GM18507 (cell line): ENCODE results near the gene ZNF462.

ENCODE experiments used
- DNase-seq: peaks from one replicate; pipeline ENCODE4 v3.0.0; 2011; ENCODE audit warnings: low read depth; ENCODE audit not compliant: insufficient read length; ENCODE audit errors: extremely low spot score
- FAIRE-seq: peaks from 2 replicates; lab custom pipeline; 2011; peaks lifted over from hg19 to GRCh38; lab: Jason Lieb, UNC

Gene ZNF462

DNA sequence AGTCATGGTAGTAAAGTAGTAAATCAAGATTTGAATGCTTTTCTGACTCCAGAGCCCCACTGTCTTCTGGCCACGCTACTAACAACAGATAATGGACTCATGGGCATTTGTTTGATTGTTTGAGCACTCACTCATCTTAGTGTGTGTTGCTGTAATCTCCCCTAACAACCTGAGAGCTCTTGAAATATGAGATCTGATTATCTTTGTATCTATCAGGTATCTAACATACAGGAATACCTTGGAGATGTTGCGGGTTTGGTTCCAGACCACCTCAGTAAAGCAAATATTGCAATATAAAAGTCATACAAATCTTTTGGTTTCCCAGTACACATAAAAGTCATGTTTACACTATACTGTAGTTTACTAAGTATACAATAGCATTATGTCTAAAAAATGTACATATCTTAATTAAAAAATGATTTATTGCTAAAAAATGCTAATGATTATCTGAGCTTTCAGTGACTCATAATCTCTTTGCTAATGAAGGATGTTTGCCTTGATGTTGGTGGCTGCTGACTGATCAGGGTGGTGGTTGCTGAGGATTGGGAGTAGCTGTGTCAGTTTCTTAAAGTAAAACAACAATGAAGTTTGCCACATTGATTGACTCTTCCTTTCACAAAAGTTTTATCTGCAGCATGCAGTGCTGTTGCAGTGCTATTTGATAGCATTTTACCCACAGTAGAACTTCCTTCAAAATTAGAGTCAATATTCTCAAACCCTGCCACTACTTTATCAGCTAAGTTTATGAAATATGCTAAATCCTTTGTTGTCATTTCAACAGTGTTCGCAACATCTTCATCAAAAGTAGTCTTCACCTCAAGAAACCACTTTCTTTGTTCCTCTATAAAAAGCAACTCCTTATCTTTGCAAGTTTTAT lies 92.2 kb downstream of the ZNF462 start:
- DNase-seq (no peak), FAIRE-seq (no peak)

DNA sequence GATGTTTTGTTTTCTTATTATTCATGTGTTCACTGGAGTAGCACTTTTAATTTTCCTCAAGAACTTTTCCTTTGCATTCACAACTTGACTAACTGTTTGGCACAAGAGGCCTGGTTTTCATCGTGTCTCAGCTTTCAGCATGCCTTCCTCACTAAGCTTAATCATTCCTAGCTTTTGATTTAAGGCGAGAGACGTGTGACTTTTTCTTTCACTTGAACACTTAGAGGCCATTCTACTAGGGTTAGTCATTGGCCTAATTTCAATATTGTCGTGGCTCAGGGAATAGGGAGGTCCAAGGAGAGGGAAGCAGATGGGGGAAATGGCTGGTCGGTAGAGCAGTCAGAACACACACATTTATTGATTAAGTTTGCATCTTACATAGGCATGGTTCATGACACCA lies 94.0 kb downstream of the ZNF462 start:
- DNase-seq, result no peak
- no peak for FAIRE-seq

DNA sequence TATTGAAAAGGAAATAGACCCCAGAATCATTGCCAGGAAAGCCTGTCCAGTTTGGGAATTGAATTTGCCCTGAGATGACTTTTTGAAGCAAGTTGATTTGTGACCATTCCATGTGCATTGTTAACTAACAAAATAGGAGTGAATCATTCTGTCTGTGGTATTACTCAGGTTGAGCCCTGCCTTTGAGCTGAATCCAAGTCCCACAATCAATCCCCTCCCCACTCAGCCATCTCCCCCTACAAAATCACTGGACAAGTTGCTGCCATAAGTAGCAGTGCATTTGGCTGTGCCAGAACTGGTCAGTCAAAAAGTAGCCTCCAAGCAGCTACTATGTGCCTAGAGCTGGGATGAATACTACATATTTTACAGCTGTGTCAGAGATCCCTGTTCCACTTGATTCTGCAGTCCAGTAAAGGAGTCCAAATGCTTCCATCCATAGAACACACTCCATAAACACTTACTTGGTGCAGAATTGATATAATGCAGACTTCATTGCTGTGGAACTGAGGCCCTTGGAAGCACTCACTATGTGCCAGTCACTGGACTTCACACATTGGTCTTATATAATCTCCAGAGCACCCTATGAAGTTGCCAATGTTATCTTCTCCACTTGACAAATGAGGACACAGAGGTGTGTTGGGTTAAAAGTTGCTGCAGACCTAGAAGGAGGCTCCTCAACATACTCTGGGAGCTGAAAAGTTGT lies 96.1 kb downstream of the ZNF462 start:
- FAIRE-seq, result no peak
- no peak for DNase-seq

DNA sequence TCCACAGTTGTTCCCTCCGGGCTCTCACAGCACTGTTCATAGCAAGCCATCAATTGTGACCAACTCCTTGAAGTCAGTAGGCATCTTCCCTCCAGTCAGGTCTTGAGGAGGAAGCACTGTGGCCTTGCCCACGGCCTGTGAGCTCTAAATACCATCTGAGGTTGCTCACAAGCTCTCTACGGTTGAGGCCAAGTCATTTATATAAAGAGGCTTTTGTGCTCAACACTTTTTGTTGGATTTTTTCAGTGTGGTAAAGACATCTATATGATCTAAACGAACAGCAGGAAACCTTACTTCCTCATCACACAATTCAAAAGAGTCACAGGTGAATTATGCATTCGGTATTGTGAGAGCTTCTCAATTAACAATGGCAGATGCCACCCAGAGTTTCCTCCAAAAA lies 97.3 kb downstream of the ZNF462 start:
- no peak for DNase-seq
- FAIRE-seq, result no peak

DNA sequence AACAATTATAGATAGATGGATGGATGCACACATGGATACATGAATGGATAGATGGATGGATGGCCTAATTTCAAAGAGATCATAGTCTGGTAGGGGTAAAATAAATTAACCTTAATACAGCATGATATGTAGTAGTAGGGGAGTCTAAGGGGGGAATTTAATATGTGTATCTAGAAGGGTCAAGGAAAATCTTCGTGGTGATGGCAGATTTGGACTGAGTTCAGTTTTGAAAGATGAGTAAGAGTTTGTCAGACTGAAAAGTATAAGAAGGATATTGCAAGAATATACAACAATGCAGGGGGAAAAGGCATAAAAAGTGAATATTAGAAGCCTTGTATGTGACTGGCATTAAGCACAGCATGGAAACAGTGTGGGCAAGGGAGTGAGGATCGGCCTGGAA lies 98.7 kb downstream of the ZNF462 start:
- FAIRE-seq, result no peak

DNA sequence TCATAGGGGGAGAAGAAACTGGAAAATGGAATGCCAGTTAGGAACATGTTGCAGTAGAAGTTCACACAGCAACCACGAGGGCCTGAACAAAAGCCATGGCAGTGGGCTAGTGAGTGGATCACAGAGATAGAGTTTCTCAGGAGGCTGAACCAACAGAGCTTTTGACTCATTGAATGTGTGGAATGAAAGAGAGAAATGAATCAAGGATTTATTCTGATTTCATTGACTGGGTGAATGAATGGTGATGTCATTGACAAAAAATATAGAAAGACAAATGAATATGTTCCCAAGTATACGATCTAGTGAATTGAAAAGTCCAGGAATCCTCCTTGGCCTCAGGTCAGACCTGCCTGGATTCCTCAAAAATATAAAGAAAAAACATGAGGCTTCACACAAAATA lies 99.2 kb downstream of the ZNF462 start:
- no peak for DNase-seq

More for the DNA sequence above, 98.7 kb downstream of the ZNF462 start:
- no peak for DNase-seq

DNA sequence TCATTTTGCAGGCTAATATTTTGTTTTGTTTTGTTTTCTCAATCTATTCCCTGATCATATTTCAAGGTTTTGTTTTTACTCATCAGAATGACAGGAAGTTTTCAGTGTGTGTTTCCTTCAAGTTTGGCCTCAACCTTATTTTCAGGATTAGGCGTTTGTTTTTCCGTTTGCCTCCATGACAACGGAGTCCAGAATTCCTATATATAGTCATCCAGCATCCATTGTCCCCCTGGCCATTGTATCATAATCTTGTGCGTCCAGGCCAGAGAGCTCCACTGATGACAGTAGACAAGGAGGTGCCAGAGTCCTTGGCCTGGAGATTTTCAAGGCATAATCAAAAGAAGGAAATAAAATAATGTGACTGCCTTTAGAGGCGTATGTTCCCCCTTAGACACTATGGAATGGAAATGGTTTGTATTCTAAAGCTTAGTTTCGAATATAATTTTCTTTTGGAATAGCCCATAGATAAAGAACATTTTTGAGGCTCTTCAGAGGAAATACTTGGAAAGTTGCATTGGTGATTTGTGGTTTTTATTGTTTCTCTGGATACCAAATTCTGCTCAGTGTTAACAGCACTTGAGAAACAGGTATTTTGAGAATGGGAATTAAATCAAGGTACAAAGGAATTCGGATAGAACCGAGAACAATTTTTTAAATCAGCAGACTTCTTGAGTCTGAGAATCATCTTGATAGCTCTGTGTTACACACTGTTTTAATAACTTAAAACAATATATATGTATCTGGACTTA lies 99.8 kb downstream of the ZNF462 start:
- DNase-seq, result no peak
- FAIRE-seq, result no peak

More for the DNA sequence above, 99.2 kb downstream of the ZNF462 start:
- FAIRE-seq, result no peak

DNA sequence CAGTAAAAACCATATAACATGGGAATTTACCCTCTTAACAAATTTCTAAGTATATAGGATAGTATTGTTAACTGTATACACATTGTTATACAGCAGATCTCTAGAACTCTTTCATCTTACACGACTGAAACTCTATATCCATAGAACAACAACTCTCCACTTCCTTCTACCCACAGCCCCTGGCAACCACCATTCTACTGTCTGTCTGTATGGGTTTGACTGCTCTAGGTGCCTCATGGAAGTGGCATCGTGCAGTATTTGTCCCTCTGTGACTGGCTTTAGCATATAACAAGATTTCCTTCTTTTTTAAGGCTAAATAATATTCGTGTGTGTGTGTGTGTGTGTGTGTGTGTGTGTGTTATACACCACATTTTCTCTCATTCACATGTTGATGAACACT lies 100.7 kb downstream of the ZNF462 start:
- no peak for FAIRE-seq
- DNase-seq, result no peak

DNA sequence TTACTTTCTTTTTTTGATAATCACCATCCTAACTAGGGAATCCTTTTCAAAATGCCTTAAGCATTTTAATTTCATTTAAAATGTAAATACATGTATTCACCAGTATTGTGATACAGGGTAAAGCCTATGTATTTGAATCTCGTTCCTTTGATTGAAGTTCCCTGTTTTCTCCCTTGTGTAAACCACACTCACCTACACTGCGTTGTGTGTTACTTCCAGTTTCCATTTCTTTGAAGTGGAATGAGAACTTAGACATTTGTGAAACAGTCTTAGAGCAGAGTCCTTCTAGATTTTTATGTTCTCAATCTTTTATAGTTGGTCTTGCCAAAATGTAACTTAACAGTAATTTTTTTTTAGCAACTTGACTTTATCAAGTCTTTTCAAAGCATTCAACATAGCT lies 101.4 kb downstream of the ZNF462 start:
- no peak for FAIRE-seq
- no peak for DNase-seq

DNA sequence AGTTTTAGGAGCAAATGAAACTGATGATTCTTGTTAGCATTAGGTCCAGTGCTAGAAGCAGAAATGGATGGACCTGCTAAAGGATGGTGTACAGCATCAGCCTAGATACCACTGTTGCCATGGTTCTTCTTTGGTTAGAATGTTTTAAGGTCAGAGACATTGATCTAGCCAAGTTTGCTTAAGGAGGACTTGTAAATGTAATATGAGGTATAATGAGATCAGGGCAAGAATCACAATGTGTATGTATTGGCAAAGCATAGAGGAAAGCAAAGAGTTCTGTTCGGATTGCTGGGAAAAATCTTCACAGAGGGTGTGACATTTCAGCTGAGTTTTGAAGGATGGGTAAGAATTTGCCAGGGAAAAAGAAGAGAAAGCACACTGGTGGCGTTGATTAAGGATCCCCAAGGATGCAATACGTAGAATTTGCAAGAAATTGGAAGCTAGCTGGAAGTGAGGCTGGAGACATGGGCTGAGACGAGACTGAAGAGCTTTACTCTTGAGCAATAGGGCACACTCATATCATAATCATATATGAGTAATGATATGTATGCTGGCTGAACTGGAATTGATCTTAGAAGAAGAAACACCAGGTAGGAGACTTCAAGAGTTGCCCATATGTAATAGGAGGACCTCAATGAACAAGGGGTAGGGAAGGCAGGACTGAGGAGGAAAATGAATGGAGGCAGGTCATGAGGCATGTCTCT lies 102.0 kb downstream of the ZNF462 start:
- DNase-seq, result no peak
- FAIRE-seq, result no peak

DNA sequence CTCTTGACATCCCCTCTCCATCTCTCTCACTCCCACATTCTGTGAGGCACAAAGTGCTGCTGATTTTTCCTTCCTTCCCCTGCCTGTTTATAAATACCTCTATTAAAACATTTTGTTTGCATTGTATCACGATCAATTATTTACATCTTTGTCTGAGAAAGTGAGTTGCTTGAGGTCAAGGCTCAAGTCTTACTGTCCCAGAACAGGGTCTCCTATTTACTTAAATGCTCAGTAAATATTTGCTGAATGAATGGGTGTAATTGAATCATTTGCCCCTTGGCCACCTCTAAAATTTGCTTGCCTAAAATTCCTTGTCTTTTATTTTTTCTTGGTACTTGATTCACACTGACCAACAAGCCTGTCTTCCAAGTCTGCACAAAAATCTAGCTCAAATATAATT lies 103.5 kb downstream of the ZNF462 start:
- FAIRE-seq, result no peak

DNA sequence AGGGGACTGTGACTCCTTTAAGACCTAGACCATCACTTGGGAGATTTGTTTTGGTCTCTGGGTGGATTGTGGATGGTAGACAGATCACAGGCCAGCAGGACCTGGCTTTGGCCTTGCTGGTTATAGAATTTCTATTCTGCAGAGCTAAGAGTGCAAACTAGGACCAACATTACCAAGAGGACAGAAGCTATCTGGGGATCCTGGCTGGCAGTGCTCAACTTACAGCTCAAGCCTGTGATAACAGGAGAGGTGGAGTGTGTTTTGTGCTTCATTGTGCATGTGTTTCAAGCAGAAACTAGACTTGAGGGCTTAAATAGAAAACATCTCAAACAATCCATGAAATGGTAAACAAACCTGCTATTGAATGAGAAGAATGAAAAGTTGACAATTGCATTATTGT lies 106.7 kb downstream of the ZNF462 start:
- FAIRE-seq (no peak), DNase-seq (no peak)

More for the DNA sequence above, 103.5 kb downstream of the ZNF462 start:
- no peak for DNase-seq

DNA sequence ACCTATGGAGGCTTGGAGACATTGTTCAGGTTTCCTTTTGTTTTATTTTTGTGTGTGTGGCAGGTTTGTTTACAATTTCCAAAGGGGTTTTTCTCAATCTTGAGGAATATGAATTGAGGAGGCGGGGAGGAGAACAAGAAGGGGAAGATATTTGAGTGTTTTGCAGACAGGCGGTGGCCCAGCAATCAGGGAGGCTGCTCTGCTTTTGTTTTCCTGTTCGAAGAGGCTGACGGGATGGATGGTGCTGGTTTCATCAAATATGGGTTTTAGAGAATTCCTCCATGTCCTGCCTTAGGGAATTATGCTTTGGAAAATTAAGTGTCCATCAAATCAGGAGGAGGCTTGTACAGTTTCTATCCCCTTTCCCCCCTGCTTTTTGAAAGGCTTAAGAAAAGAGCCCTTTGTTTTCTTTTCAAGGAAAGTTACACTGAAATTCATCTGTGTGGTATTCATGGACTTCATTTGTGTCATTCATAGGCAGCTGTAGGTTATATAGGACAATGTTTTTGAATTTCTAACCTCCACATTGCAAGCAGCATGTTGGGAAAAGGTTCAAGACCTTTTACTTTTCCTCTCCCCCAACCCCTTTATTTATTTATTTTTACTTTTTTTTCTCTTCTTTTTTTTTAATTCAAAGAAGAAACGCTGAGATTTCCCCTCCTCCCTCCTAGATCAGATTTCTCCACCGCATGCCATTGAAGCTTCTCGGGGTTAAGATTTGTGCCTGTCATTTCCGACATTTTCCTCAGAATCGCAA lies 107.4 kb downstream of the ZNF462 start:
- FAIRE-seq, result no peak
- no peak for DNase-seq

DNA sequence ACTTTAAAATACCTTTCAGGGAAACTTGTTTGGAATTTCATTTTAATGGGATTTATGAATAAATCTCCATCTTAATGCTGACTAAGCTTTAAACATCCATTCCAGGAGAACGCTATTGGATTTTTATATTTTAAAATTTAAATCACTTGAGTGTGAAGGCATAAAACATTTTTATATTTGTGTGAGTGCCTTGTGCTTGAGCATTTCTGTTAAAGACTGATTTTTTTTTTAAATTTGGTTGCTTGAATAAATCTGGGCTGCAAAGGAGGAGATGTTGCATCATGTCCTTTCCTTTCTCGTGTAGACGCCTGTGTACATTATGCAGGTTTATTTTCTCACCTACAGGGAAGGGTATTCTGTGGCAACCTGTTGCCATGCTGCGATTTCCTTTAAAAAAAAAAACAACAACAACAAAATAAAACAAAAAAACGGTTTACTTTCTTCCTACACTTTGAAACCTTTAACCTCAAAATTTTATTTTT lies 108.1 kb downstream of the ZNF462 start:
- no peak for FAIRE-seq
- no peak for DNase-seq

DNA sequence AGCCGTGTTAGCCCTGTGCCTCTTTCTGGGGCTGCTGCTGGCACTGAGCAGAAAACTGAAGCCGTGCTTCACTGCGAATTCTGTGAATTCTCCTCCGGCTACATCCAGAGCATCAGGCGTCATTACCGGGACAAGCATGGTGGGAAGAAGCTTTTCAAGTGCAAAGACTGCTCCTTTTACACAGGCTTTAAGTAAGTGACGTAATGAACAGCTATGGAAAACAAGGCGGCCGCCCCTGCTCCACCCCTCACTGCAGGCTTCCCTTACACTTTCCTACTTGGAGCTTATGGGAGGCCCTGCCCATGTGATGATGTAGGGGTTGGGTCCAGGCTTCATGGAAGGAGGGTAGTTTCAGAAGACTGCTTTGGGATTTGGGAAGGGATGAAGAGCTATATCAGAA lies 109.1 kb downstream of the ZNF462 start:
- FAIRE-seq, result no peak
- DNase-seq, result no peak

DNA sequence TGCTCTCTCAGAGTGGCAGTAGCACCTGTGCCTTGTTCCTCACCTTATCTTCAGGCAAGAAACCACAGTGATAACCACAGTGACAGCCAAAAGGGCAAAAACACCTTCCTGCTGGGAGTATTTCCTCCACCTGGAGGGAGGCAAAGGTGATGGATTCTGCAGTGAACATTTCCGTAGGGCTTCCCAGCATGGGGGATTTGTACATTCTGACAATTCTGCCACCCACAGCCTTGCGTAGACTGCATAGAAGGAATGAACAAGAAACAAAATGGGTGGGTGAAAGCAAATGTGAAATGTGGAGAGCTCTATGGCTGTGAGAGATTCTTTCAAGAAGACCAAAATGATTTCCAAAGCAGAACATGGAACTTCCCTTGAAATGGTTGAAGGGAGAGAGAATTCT lies 111.4 kb downstream of the ZNF462 start:
- FAIRE-seq, result no peak
- DNase-seq, result no peak

DNA sequence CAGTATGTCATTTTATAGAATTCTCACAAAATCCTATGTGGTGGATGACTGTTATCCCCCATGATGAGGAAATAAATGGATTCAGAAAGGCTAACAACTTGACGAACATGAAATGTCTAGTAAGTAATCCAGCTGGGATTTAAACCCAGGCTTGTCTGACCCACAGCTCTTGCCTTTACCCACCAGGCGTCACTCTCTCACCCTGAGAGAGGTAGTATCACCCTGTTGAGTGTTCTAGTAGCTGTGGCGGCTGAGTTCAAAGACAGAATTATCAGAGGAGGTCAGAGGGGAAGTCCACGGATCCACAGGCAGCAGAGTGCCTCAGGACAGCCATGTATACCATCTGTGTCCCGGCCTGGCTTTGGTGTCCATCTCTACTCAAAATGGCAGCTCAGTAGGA lies 113.8 kb downstream of the ZNF462 start:
- no peak for FAIRE-seq
- DNase-seq, result no peak

DNA sequence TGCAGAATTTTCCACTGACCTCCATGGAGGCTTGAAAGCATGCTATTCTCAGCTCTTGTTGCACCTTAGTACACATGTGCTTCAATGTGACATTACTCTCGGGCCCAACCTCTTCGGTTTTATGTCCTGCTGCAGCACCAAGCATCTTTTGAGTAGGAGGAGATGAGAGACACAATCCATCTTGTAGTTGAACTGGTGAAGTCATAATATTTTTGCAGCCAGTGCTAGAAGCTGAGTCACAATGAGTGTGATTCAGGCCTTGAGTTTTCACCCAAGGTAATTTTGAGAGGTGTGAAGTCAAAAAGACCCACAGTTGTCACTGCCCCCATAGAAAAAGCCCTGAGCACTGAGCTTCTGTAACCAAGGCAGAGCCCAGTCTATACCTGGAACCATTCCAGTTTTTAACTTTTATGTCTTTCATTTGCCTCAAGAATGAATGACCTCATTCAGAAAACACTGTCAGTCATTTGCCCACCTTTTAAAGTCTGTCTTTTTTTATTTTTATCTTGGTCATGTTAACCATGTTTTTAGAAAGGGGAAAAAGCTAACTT lies 117.7 kb downstream of the ZNF462 start:
- DNase-seq, result no peak
- peak; percentile 63 for FAIRE-seq
